Ishikawa (cell line): ENCODE results near the gene CRMP1.

ENCODE experiments used
- CEBPB ChIP-seq: IDR thresholded peaks from 2 replicates; pipeline ENCODE4 v1.6.1; 2012
- EP300 ChIP-seq: IDR thresholded peaks from 2 replicates; pipeline ENCODE4 v1.6.1; 2012; ENCODE audit warnings: borderline replicate concordance
- TCF12 ChIP-seq: IDR thresholded peaks from 2 replicates; pipeline ENCODE4 v1.6.1; 2012; ENCODE audit warnings: low read depth
- TEAD4 ChIP-seq: IDR thresholded peaks from 2 replicates; pipeline ENCODE4 v1.6.1; 2012
- TF ChIP-seq, protein P1 (sequence below): IDR thresholded peaks from 2 replicates; pipeline ENCODE4 v1.6.1; 2012
- TF ChIP-seq, protein P2 (sequence below): IDR thresholded peaks from 2 replicates; pipeline ENCODE4 v1.6.1; 2012

DNA sequence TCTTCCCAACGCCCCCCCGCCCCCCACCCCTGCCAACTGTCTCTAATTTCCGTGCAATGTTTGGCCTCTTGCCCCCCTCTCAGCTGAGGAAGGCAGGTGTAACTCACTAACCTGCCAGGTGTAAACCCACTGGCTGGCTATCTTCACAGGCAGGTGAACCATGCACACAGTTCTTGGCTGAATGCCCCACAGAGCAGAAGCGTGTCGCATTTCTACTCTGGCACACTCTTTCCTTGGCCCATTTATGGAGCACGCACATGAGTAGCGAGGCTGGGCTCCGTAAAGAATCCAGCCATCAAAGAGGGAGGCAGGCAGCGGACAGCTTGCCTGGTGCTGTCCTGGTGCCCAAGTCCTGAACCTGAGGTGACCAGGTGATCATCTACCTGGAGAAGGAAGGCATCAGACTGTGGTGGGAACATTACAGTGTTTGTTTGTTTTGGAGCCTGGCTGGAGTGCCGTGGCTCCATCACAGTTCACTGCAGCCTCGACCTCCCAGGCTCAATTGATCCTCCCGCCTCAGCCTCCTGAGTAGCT lies 39.2 kb upstream of the CRMP1 start:
- TF ChIP-seq, protein P1, sequence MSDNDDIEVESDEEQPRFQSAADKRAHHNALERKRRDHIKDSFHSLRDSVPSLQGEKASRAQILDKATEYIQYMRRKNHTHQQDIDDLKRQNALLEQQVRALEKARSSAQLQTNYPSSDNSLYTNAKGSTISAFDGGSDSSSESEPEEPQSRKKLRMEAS = no peak
- TF ChIP-seq, protein P2, sequence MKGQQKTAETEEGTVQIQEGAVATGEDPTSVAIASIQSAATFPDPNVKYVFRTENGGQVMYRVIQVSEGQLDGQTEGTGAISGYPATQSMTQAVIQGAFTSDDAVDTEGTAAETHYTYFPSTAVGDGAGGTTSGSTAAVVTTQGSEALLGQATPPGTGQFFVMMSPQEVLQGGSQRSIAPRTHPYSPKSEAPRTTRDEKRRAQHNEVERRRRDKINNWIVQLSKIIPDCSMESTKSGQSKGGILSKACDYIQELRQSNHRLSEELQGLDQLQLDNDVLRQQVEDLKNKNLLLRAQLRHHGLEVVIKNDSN = no peak
- TF ChIP-seq CEBPB (no peak), TEAD4 (no peak), TCF12 (no peak), EP300 (no peak)
